ENCODE results near the gene PLA2G7.

The PLA2G7 gene

GRCh38 chr6:46763466-46763865 lies 28.3 kb upstream of the PLA2G7 start:
- H3K9me3 ChIP-seq = peaks cover 0 to 4% (median 0%) of the 10 kb centered on the region in 3 donors
- H3K36me3 ChIP-seq = no peaks in the 10 kb centered on the region
- H3K27ac ChIP-seq = no peak overlapping the region
- no peaks in the 10 kb centered on the region for H3K4me1 ChIP-seq
- H3K4me3 ChIP-seq = no peak overlapping the region
- intact Hi-C loops (cut with DNase I; ENCODE audit: low total_unique reads) = no loop called here
- no peaks in the 10 kb centered on the region for H3K27me3 ChIP-seq
- no peak for DNase-seq
- no peak for TF ChIP-seq CTCF (IDR thresholded peaks at IDR 0.05)

GRCh38 chr6:46760925-46761324 lies 25.8 kb upstream of the PLA2G7 start:
- intact Hi-C loops (cut with DNase I; ENCODE audit: low total_unique reads) = no loop called here
- Histone ChIP-seq H3K9me3 (no peaks in the 10 kb centered on the region), H3K27me3 (no peaks in the 10 kb centered on the region), H3K4me1 (no peaks in the 10 kb centered on the region), H3K4me3 (no peak overlapping the region), H3K36me3 (no peaks in the 10 kb centered on the region), H3K27ac (no peak overlapping the region)
- no peak for TF ChIP-seq CTCF (IDR thresholded peaks at IDR 0.05)
- no peak for DNase-seq

GRCh38 chr6:46758960-46759753 lies 24.0 kb upstream of the PLA2G7 start:
- no peaks in the 10 kb centered on the region for H3K36me3 ChIP-seq
- no peak overlapping the region for H3K27ac ChIP-seq
- H3K9me3 ChIP-seq = no peaks in the 10 kb centered on the region
- TF ChIP-seq CTCF (IDR thresholded peaks at IDR 0.05) = no peak
- H3K4me1 ChIP-seq = no peaks in the 10 kb centered on the region
- no peak overlapping the region for H3K4me3 ChIP-seq
- no peaks in the 10 kb centered on the region for H3K27me3 ChIP-seq
- no peak for DNase-seq
- intact Hi-C loops (cut with DNase I; ENCODE audit: low total_unique reads) = no loop called here

- DNase-seq = no peak
- no peak overlapping the region for H3K27ac ChIP-seq
- H3K4me1 ChIP-seq = no peaks in the 10 kb centered on the region
- intact Hi-C loops (cut with DNase I; ENCODE audit: low total_unique reads) = no loop called here
- no peak for TF ChIP-seq CTCF (IDR thresholded peaks at IDR 0.05)
- no peak overlapping the region for H3K4me3 ChIP-seq
- H3K36me3 ChIP-seq = no peaks in the 10 kb centered on the region
- no peaks in the 10 kb centered on the region for H3K9me3 ChIP-seq
- no peaks in the 10 kb centered on the region for H3K27me3 ChIP-seq
Observed at GRCh38 chr6:46757214-46757596, 22.0 kb upstream of the PLA2G7 start.

- no peaks in the 10 kb centered on the region for H3K9me3 ChIP-seq
- TF ChIP-seq CTCF (IDR thresholded peaks at IDR 0.05) = no peak
- H3K36me3 ChIP-seq = no peaks in the 10 kb centered on the region
- no peak for DNase-seq
- H3K4me1 ChIP-seq = no peaks in the 10 kb centered on the region
- H3K27ac ChIP-seq = no peak overlapping the region
- intact Hi-C loops (cut with DNase I; ENCODE audit: low total_unique reads) = no loop called here
- H3K27me3 ChIP-seq = no peaks in the 10 kb centered on the region
- no peak overlapping the region for H3K4me3 ChIP-seq
Observed at GRCh38 chr6:46756469-46757213, 21.5 kb upstream of the PLA2G7 start.

Measured in tibial artery (tissue), 4 donors.